GM12801 (cell line): Measurements from ENCODE around the gene DAND5.

Source experiments
- CTCF ChIP-seq: IDR thresholded peaks from one replicate; pipeline ENCODE4 v1.5.1; 2011; ENCODE audit warnings: control low read depth; ENCODE audit not compliant: insufficient read length; ENCODE audit errors: extremely low read depth

Gene DAND5

GRCh38 chr19:12947702-12948611 is 21.4 kb upstream of the DAND5 start:
- no peak for TF ChIP-seq CTCF

- no peak for TF ChIP-seq CTCF
Measured at GRCh38 chr19:12948612-12949362, 20.6 kb upstream of the DAND5 start.

- TF ChIP-seq CTCF = no peak
Measured at GRCh38 chr19:12949363-12950283, 19.8 kb upstream of the DAND5 start.

GRCh38 chr19:12952488-12953137 is 16.8 kb upstream of the DAND5 start:
- no peak for TF ChIP-seq CTCF

GRCh38 chr19:12953138-12953798 is 16.1 kb upstream of the DAND5 start:
- no peak for TF ChIP-seq CTCF

GRCh38 chr19:12953799-12954611 is 15.4 kb upstream of the DAND5 start:
- TF ChIP-seq CTCF = no peak
